H1 (cell line): ENCODE data around the gene SHROOM3.

ENCODE experiments used
- CTCF ChIP-seq, 3 experiments: IDR thresholded peaks; 1 replicate in 2 of 3; 2 replicates in 1 of 3; pipeline versions ENCODE4 v1.5.1 to v1.6.1; 2011; ENCODE audit warnings: low read length in 3 of 3, mild to moderate bottlenecking in 3 of 3, inconsistent platforms in 2 of 3, low read depth in 1 of 3, moderate library complexity in 1 of 3; ENCODE audit not compliant: insufficient read depth in 1 of 3; ENCODE audit errors: control extremely low read depth in 1 of 3
- EZH2 ChIP-seq: fragments of 200-600 bp; sonication (generic); IDR thresholded peaks from 2 replicates; pipeline ENCODE4 v1.7.1; 2012; ENCODE audit warnings: low read depth, mild to moderate bottlenecking, moderate library complexity, low read length, inconsistent platforms; ENCODE audit not compliant: severe bottlenecking
- FOSL1 ChIP-seq: IDR thresholded peaks from 2 replicates; pipeline ENCODE4 v1.6.1; 2011; ENCODE audit warnings: mild to moderate bottlenecking, low read depth, low read length, moderate library complexity; ENCODE audit not compliant: insufficient read depth
- GABPA ChIP-seq: IDR thresholded peaks from 2 replicates; pipeline ENCODE4 v1.6.1; 2011; ENCODE audit warnings: mild to moderate bottlenecking, low read length, moderate library complexity, borderline replicate concordance; ENCODE audit not compliant: insufficient read depth
- KDM1A ChIP-seq: fragments of 200-600, 300-600 bp; sonication (generic); IDR thresholded peaks from 2 replicates; pipeline ENCODE4 v1.7.1; 2016; ENCODE audit warnings: mild to moderate bottlenecking, low read length, borderline replicate concordance
- MAX ChIP-seq: IDR thresholded peaks from 2 replicates; pipeline ENCODE4 v1.6.1; 2012; ENCODE audit warnings: inconsistent platforms
- POLR2AphosphoS5 ChIP-seq: IDR thresholded peaks from 2 replicates; pipeline ENCODE4 v1.6.1; 2011; ENCODE audit warnings: low read depth, low read length
- POU5F1 ChIP-seq: IDR thresholded peaks from 2 replicates; pipeline ENCODE4 v1.6.1; 2011; ENCODE audit warnings: low read depth, mild to moderate bottlenecking, low read length, moderate library complexity
- RAD21 ChIP-seq, 2 experiments: IDR thresholded peaks in 1 of 2; conservative IDR thresholded peaks in 1 of 2; 2 replicates each; pipeline ENCODE4 v1.6.1; 2011; ENCODE audit warnings: low read depth in 2 of 2, low read length in 2 of 2, improper control_type of control experiment in 1 of 2, inconsistent platforms in 1 of 2, mild to moderate bottlenecking in 1 of 2, moderate library complexity in 1 of 2
- RFX5 ChIP-seq: IDR thresholded peaks from 2 replicates; pipeline ENCODE4 v1.6.1; 2011; ENCODE audit warnings: low read depth, low read length, improper control_type of control experiment, borderline replicate concordance
- SP1 ChIP-seq: IDR thresholded peaks from 2 replicates; pipeline ENCODE4 v1.6.1; 2011; ENCODE audit warnings: low read depth, low read length
- USF2 ChIP-seq: IDR thresholded peaks from 2 replicates; pipeline ENCODE4 v1.6.1; 2011; ENCODE audit warnings: low read length, improper control_type of control experiment

DNA sequence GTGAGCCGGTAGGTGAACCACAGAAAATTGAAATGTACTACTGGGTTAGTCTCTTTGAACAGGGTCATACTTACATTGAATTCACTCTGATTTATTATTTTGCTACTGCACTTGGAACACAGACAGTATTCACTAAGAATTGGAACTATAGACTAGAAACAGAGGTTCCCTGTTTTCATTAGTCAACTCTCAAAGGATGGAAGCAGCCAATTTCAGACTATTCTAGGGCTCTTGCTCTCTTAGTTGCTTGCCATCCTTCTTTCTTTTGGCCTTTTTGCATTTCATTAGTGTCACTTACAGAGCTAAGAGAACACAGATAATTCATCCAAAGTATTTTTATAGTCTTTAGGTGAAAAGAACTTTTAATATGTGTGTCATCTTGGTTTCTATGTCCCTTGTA, 52.6 kb downstream of the SHROOM3 start:
- no peak for TF ChIP-seq CTCF (IDR thresholded peaks at IDR 0.05; ENCODE audit: control extremely low read depth in 1 of 3, insufficient read depth in 1 of 3, low read depth in 1 of 3, low read length in 3 of 3)
- TF ChIP-seq RAD21 (IDR thresholded peaks at IDR 0.05 in 1 of 2, conservative IDR thresholded peaks at IDR 0.05 in 1 of 2; ENCODE audit: low read depth in 2 of 2, low read length in 2 of 2): no peak
- TF ChIP-seq FOSL1: no peak
- no peak for TF ChIP-seq GABPA
- no peak for TF ChIP-seq POLR2AphosphoS5
- no peak for TF ChIP-seq USF2
- no peak for TF ChIP-seq MAX
- TF ChIP-seq EZH2: no peak
- TF ChIP-seq RFX5: no peak
- TF ChIP-seq POU5F1: no peak
- TF ChIP-seq SP1: no peak
- no peak for TF ChIP-seq KDM1A
